CD4-positive, alpha-beta T cell treated with Interleukin-6 for 4 hours (primary cell): ENCODE measurements around the gene WNT5A.

Experiments
- DNase-seq: peaks from one replicate; pipeline ENCODE4 v3.0.0-alpha.2; 2020; ENCODE audit warnings: mixed read lengths

Gene WNT5A

DNA sequence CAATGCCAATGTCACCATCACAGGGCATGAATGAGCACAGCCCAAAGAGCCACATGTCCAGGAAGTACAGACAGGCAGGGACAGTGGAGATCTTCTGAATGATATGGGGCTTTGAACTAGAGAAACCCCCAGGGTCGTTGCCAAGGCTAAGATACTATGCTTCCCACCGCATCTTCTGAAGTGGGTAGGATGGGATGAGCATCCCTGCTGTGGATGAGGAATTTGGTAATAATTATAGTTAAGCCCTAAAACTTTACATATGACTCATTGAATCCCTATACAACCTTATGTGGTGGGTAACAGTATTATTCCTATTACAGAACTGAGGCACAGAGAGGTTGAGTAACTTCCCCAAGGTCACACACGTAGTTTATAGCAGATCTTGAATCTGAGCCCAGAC is 44.2 kb downstream of the WNT5A start:
- DNase-seq, result no peak

- no peak for DNase-seq
Observed at GRCh38 chr3:55441499-55441898, 45.6 kb downstream of the WNT5A start.

DNA sequence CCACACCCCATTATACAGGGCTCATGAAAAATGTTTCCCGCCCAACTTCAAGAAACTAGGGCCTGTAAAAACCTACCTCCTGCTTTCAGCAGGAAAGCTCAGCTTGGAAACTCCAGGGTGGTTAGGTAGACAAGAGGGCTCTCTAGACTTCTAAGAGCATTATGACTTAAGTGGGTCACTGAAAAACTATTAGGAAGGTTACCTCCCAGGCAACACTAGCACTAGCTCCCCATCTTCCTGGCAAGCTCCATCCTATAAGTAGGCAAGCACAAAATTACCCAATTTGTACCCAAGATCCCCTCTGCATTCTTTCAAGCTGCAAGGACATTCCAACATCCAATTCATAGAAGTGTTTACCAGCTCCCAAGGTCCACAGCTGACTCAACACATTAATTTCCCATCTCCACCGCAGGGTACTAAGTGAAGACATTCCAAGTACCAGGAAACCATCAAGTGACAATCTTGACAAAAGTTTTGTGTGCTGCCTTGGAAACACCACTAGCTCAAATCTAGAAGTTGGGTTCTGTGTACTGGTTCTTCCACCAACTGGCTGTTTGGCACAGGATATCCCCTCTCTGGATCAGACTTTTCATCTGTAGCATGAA is 46.9 kb downstream of the WNT5A start:
- DNase-seq, result no peak

GRCh38 chr3:55439657-55440056 is 47.4 kb downstream of the WNT5A start:
- no peak for DNase-seq

- no peak for DNase-seq
Observed at GRCh38 chr3:55436644-55437043, 50.5 kb downstream of the WNT5A start.

DNA sequence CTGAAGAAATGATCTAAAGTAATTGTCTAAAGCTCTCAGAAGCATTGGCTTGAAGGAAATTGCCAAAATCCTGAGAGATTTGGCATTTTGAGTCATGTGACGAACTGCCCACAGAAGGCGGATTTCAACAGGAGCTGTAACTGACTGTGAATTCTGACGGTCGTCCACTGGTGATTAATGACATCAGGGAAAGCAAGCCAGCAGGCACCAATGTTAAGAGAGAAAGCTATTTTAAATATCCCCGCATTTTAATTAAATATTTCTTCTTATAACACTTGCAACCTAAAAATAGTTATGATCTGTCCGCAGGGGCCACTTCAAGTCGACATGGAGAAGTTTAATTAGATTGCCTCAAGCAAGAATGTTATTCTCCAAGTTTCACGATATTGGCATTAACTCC is 51.6 kb downstream of the WNT5A start:
- DNase-seq, result no peak

DNA sequence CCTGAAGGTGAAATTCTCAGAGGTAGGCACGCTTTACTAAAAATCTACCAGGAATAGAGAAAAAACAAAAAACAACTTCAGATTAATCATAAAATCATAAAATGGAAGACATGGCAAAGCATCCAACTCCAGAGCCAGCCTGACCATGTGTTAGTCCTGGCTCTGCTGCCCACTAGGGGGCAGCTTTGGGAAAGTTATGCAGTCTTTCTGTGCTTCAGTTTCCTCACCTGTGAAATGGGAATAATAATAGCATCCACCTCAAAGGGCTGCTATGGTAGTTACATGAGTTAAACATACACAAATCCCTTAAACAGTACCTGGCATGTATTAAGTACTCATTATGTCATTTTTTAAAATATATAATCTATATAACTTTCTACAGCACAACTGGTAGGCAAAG is 52.3 kb downstream of the WNT5A start:
- no peak for DNase-seq

DNA sequence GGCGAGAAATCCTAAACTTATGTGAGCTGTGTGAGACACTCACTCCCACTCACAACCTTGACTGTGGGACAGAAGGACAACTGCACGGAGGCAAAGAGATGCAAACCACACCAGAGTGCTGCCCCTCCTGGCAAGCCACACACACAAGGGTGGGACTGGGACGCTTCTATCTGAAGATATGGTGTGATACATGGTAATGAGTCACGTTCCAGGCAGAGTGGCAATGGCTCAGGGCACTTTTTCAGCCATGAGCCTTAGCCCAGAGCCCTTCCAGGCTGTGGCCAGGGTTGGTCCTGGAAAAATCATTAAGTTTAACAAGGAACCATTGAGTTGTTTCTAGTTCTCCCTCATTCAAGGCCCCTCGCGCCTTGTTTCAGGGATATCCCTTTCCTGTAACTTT is 56.1 kb downstream of the WNT5A start:
- DNase-seq, result no peak

DNA sequence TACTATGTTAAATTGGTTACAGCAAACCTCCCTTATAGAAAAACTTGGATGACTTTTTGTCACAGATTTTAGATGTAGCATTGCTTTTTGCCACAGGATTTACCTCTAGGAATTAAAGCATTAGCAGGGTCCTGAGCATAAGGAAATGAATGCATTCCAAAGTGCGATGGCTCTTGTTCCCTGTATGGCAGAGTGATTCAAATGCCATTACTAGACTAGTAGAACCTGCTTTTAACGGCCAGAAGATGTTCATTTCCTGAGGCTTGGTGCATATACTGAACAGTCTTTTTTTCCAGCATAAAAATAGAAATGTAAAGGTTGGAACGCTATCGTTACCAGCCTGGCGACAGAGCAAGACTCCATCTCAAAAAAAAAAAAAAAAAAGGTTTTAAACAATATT is 59.4 kb downstream of the WNT5A start:
- DNase-seq, result no peak

GRCh38 chr3:55426486-55426885 is 60.6 kb downstream of the WNT5A start:
- no peak for DNase-seq

DNA sequence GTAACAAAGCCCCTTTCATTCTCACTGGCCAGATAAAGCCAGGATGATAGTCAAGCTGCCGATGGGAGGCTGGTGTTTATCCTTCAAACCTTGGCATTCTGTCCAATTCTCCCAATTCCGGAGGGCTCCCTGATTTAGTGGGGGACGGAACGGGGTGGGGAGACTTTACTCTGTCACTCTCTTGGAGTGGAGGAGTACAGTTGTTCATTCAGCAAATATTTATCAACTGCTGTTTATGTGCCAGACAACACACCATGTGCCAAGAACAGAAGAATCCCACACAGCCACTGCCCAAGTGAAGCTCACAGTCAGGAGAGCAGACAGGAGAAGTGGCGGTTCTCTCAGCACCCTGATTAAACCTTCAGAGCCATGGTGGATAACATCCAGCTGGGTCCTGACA is 63.3 kb downstream of the WNT5A start:
- no peak for DNase-seq

GRCh38 chr3:55417211-55417610 is 69.9 kb downstream of the WNT5A start:
- no peak for DNase-seq

- no peak for DNase-seq
Observed at GRCh38 chr3:55416331-55416821, 70.7 kb downstream of the WNT5A start.
